ENCODE results near the gene PRR18. TPM values are rescaled to one million over a fixed set of nuclear protein-coding genes. Genes with fewer than 3 reads are reported as not detected.

PRR18 gene
- total RNA-seq, 1 experiment from 2014 or later, result not detected

DNA sequence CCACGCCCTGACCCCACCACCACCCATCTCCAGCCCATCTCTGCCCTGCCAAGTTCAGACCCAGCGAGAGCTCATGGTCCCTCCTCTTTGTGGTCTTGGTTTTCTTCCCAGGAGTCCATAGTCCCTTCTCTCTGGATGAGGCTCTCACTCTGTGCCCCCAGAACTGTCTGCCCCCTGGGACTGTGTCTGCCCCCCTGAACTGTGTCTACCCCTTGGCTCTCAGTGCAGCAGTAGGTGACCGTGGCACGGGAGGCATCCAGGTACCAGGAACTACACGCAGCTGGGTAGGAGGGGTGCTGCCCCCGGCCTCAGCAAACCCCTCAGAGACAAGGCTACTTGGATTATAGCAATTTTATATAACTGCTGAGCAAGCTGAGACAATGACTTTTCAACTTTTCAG, 23.6 kb downstream of the PRR18 start:
- no peak for DNase-seq (ENCODE audit: low read depth)
- in situ Hi-C loops (cut with HindIII; ENCODE audit: low pct_unique_long_range_greater_than_20kb, low sequenced_read_pairs), result no loop called here

DNA sequence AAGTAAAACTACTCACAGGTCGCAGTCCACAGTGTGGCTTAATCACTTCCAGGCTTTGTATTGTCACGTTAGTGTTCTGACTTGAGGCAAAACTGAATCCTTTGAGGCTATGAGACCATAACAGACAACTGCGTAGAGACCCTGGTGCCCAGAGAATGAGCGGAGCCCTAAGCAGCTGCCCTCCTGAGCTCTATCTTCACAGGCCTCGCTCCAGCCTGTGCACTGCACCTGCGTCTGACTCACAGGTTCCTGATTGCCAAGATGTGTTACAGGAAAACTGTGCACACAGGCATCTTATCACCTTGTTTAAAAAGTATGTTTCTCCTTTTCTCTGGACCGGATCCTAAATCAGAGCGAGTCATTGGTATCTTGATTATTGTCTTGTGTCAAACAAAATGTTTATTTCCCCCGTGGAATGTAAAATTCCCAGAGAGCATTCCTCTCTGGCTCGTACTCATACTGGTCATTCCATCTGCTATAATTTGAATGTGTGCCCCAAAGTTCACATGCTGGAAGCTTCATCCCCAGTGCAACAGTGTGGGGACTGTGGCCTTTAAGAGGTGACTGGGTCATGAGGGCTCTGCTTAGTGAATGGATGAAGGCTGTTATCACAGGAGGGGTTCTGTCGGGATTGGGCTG, 25.7 kb downstream of the PRR18 start:
- in situ Hi-C loops (cut with HindIII; ENCODE audit: low pct_unique_long_range_greater_than_20kb, low sequenced_read_pairs), result no loop called here
- DNase-seq (ENCODE audit: low read depth), result no peak

DNA sequence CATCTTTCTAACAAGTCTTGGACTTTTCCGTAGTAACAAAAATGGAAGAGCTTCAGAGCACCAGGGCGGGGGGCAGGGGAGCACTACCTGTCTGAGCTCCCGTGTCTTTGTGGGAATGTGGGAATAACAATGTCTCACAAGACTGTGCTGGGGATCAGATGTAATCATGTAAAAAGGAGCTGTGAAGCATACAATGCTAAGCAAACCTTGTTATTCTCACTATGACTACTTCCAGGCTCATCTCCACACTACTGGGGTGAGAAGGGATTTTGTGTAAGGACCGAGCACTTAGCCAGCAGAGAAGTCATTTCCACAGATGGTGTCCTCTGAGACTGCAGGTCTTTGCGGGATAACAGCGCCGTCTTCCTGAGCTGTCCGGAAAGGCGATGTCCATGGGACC, 27.1 kb downstream of the PRR18 start:
- in situ Hi-C loops (cut with HindIII; ENCODE audit: low pct_unique_long_range_greater_than_20kb, low sequenced_read_pairs), result no loop called here
- DNase-seq (ENCODE audit: low read depth), result no peak

DNA sequence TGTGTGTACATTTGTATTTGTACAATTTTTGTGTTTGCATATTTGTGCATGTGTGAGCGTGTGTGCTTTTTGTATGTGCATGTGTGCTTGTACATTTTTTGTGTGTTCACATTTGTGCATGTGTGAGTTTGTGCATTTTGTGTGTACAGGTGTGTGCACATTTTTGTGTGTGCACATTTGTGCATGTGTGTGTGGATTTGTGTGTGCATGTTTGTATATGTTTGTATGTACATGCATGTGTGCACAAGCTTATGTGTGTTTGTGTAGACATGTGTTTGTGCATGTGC, 28.9 kb downstream of the PRR18 start:
- in situ Hi-C loops (cut with HindIII; ENCODE audit: low pct_unique_long_range_greater_than_20kb, low sequenced_read_pairs), result no loop called here

DNA sequence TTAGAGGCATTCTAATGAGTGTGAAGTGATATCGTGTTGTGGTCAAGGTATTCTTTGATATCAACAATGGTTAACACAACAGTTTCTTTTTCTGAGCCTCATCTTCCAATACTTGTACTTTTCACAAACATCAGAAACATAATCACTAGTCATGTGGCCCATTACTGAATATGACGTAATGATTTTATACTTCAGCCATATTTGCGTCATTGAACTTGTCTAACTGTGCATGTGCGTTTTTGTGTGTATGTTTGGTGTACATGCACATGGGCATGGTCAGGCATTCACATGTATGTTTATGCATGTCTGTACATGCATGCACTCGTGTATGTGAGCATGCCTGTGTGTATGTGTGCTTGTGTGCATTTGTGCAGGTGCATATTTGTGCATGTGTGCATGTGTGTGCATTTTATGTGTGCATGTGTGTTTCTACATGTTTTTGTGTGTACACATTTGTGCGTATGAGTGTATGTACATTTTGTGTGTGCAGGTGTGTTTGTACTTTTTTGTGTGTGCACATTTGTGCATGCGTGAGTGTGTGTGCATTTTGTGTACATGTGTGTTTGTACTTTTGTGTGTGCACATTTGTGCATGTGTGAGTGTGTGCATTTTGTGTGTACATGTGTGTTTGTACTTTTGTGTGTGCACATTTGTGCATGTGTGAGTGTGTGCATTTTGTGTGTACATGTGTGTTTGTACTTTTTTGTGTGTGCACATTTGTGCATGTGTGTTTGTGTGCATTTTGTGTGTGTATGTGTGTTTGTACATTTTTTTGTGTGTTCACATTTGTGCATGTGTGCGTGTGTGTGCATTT, 29.4 kb downstream of the PRR18 start:
- in situ Hi-C loops (cut with HindIII; ENCODE audit: low pct_unique_long_range_greater_than_20kb, low sequenced_read_pairs), result no loop called here
- DNase-seq (ENCODE audit: low read depth), result no peak

More for the DNA sequence above, 28.9 kb downstream of the PRR18 start:
- DNase-seq (ENCODE audit: low read depth), result no peak

DNA sequence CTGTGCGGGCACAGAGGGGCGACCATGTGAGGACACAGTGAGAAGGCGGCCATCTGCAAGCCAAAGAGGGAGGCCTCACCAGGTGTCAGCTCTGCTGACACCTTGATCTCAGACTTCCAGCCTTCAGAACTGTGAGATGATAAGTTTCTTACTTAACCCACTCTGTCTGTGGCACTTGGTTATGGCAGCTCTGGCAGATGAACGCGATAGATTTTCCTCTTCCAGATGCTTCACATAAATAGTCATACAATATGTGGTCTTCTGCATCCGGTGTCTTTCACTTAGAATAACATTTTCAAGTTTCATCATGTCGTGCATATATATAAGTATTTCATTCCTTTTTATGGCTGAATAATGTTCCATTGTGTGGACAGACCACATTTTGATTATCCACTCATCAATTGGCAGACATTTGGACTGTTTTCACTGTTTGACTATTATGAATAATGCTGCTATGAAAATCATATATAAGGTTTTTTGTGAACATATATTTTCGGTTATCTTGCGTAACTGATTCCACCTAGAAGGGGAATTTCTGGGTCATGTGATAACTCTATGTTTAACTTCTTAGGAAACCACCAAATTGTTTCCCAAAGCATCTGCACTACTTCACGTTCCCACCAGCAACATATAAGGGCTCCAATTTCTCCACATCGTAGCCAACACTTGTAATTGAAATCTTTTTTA, 30.2 kb downstream of the PRR18 start:
- DNase-seq (ENCODE audit: low read depth), result no peak
- in situ Hi-C loops (cut with HindIII; ENCODE audit: low pct_unique_long_range_greater_than_20kb, low sequenced_read_pairs), result no loop called here

DNA sequence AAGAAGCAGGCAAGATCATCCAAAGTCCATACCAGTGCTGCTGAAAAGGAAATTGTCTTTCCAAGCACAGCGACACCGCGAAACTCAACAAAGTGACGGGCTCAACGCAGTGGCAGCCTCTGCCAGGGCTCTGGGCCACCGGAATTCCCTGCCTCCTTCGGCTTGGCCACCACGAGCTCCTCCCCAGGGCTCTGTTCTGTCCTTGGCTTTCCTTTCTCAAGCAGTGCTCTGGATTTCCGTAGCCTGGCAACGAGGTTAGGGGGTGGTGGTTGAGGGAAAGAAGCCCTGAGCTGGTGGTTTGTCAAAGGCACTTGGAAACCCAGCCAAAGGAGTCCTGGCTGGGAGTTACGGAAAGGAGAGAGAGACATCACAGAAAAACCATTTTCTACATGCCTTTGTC, 31.2 kb downstream of the PRR18 start:
- in situ Hi-C loops (cut with HindIII; ENCODE audit: low pct_unique_long_range_greater_than_20kb, low sequenced_read_pairs), result no loop called here
- DNase-seq (ENCODE audit: low read depth), result no peak

DNA sequence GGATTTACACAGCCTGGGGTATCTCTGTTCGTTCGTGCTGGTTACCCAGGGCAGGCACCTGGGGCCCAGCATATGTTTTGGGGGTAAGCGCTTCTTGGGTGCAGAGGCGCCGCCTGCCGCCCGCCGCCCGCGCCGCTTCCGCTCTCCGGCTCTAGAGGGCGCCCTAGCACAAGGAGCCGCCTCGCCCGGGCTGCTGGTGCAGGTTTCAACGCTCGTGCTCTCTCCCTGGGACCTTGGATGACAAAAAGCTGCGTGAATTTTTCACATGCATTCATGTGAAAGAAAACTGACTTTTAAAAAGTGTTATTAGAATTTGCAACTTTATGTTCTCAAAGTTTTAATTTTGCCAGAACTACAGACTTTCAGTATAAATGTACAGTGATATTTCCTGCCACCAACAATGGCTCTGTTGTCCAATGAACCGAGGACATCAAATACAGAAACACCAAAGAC, 32.5 kb downstream of the PRR18 start:
- DNase-seq (ENCODE audit: low read depth), result peak; percentile 46
- in situ Hi-C loops (cut with HindIII; ENCODE audit: low pct_unique_long_range_greater_than_20kb, low sequenced_read_pairs), result no loop called here

DNA sequence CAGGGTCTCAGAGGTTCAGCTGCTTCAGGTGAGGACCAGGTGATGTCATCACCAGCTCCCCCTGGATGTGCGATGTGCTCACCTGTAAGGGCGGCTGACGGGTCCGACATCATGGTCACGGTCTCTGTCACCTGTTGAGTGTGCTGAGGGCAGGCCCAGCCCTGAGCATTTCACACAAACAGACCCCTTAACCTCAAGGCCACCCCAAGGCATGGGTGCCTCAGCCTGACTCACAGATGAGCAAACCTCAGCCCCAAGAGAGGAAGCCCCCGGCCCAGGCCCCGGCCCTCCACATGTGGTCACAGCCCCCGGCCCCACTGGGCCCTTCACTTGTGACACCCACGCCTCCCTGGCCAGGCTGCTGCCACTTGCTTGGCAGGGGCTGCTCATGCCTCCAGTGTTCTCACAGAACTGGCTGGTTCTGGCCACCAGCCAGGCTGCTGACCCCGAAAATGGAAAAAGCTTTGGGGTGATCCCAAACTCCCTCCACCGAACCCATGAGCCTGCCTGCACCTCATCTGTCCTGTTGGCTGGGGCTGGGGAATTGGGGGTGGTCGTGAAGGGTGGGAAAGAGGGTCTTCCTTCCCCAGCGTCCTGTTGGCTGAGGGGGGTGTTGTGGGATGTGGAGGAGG, 33.3 kb downstream of the PRR18 start:
- in situ Hi-C loops (cut with HindIII; ENCODE audit: low pct_unique_long_range_greater_than_20kb, low sequenced_read_pairs), result no loop called here
- DNase-seq (ENCODE audit: low read depth), result no peak

DNA sequence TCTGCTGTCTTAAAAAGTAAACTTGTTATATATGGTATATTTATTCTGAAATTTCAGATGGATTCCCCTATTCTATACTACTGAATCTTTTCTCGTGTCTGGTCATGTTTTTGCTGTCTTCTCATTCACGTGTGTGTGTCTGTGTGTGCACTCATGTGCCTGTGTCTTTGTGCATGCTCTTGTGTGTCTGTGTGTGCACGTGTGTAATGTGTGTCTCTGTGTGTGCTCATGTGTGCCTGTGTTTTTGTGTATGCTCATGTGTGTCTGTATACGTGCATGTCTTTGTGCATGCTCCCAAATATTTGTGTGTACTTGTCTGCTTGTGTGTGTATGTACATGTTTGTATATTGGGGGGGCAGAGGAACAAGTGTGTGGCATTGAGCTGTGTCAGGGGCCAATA, 34.0 kb downstream of the PRR18 start:
- in situ Hi-C loops (cut with HindIII; ENCODE audit: low pct_unique_long_range_greater_than_20kb, low sequenced_read_pairs), result no loop called here
- DNase-seq (ENCODE audit: low read depth), result no peak

DNA sequence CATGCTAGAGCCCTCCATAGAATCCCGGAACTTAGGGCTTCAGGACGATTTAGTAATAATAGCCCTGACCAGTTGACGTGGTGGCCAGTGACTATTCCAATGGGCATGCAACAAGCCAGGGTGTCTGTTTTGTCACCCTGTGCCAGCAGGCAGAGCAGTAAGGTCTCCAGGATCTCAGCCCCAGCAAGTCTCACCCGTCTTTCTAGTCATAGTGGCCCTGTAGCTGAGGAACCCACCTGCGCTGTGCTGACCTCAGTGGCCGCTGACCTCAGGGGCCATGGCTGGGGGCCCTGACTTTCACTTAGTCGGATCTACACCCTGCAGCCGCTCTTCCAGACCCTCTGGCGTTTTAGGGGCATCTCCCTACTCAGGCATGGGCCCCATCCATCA, 36.8 kb downstream of the PRR18 start:
- DNase-seq (ENCODE audit: low read depth), result no peak
- in situ Hi-C loops (cut with HindIII; ENCODE audit: low pct_unique_long_range_greater_than_20kb, low sequenced_read_pairs), result no loop called here

DNA sequence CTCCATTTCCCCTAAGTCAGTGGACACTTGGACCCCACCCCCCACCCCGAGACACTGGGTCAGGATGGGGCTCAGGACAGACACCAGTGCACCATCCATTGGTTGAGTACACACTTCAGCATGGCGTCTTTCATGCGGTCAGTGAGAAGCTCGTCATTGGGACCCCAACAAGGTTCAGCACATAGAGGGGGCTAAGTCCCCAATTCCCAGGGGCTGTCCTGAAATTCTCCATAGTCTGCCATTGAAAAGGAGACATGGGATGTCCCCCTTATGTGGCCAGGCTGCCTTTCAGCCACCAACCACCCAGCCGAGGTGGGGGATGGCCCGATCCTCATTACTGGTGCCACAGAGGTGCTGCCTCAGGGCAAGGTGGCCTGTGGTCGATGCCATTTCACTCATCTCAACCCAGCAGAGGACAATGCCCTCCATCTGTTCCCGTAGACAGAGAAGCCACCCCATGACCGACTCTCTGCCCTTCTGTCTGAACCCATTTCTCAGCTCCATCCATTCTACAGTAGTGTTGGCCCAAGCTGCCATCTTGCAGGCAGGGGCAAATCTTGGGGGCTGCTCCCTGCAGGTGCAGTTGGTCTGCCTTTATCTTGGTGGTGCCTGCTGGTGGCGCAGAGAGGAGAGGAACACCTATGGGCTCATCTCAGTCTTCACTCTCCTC, 37.4 kb downstream of the PRR18 start:
- in situ Hi-C loops (cut with HindIII; ENCODE audit: low pct_unique_long_range_greater_than_20kb, low sequenced_read_pairs), result no loop called here
- DNase-seq (ENCODE audit: low read depth), result no peak

DNA sequence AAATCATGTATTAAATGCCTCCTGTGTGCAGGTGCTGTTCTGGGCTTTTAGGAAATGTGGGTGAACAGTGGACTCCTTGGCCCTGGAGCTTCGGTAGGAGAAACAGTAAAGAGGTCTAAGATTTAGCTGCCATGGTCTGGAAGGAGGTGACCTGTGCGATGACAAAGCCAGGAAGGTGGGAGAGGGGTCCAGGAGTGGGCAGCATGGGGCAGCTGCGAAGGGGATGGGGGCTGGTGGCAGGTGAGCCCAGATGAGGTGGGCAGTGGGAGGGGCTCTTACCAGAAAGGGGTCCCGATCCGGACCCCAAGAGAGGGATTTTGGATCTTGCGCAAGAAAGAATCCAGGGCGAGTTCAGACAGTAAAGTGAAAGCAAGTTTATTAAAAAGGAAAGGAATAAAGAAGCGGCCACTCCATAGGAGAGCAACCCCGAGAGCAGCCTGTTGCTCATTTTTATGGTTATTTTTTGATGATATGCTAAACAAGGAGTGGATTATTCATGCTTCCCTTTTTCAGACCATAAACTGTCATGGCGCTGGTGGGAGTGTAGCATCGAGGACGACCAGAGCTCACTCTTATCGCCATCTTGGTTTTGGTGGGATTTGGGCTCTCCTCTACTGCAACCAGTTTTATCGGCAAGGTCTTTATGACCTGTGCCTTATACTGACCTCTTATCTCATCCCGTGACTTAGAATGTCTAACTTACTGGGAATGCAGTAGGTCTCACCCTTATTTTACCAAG, 38.7 kb downstream of the PRR18 start:
- no peak for DNase-seq (ENCODE audit: low read depth)
- in situ Hi-C loops (cut with HindIII; ENCODE audit: low pct_unique_long_range_greater_than_20kb, low sequenced_read_pairs), result no loop called here

DNA sequence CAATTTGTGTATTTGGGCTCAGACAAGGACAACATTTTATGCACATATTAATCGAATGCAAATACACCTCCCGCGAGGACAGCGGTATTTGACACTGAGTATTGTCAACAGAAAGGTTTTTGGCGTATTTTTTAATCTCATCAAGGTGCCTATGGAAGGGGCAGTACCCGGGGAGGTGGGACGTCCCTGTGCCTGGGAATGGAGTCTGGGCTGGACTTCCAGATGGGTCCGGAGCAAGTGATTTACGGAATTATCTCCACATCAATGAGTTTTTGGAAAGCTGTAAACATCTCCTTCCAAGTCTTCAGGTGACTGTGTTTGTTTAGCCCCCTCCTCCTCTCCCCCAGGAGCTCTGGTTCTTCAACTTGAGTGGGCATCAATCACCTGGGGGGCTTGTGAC, 39.8 kb downstream of the PRR18 start:
- in situ Hi-C loops (cut with HindIII; ENCODE audit: low pct_unique_long_range_greater_than_20kb, low sequenced_read_pairs), result no loop called here
- DNase-seq (ENCODE audit: low read depth), result no peak

DNA sequence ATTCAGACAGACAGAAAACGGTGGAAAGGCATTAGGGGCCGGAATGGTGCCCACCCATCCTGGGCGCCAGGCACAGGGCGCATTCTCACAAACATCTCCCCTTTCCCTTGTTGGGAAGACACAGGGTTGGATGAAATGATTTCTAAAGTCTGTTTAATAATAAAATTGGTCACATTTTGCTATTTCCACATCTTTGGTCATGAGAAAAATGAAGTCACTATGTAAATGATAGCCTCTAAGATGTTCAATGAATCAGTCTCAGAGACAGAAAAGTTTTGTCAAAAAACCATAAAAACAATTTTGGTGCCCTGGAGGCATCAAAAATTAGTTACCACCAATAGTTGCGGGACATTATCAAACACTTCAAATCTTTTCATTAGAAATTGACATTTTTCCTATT, 40.7 kb downstream of the PRR18 start:
- DNase-seq (ENCODE audit: low read depth), result no peak
- in situ Hi-C loops (cut with HindIII; ENCODE audit: low pct_unique_long_range_greater_than_20kb, low sequenced_read_pairs), result no loop called here

DNA sequence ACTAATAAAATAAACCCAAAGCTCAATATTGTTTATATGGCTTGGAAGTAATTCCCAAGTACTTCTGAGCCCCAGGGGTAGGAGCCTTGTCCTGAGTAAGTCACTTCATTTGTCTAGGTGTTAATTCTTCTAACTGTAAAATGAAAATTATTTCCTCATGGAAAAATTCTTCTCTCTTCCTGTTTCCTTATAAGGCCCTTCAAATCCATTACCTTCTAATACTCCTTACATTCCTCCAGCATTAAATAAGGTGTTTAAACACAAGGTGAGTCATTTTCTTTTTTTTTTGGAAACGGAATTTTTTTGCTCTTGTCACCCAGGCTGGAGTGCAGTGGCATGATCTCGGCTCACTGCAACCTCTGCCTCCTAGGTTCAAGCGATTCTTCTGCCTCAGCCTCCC, 41.9 kb downstream of the PRR18 start:
- no peak for DNase-seq (ENCODE audit: low read depth)
- in situ Hi-C loops (cut with HindIII; ENCODE audit: low pct_unique_long_range_greater_than_20kb, low sequenced_read_pairs), result no loop called here

DNA sequence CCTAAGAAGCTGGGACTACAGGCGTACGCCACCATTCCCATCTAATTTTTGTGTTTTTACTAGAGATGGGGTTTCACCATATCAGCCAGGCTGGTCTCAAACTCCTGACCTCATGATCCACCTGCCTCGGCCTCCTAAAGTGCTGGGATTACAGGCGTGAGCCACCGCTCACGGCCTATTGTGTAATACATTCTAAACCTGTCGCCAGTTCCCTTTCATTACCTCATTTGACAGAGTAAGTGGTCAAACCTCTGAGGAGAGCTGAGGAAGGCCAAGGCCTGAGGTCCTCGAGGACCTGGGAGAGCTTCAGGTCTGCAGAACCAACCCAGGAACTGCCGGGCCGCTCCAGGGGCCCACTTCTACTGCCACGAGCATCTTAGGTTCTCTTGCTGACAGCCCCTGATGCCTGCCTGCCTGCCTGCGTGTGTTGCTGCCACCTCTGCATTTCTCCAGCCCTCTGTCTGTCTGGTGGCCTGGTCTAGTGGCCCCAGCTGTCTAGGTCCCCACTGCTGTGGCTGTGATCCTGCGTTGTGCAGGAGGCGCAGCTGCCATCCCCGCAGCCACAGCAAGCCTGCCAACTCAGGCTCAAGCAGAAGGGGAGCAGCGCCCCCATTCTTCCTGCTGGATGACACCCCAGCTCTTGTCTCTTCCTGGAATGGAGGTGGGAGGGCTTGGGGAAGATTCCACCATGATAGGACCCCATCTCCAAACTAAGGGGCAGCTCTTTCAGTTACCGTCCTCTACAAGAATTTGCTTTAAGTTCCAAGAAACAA, 45.3 kb downstream of the PRR18 start:
- DNase-seq (ENCODE audit: low read depth), result no peak
- in situ Hi-C loops (cut with HindIII; ENCODE audit: low pct_unique_long_range_greater_than_20kb, low sequenced_read_pairs), result no loop called here
